Glutamatergic neuron (in vitro differentiated cells): ENCODE data around the gene PCDHA4. TPM values are rescaled to one million over a fixed set of nuclear protein-coding genes. Genes with fewer than 3 reads are reported as not detected.
"Not testable (repeated sequence)": the region's sequence is repeated elsewhere in the genome, so short reads cannot be mapped to it uniquely, and the experiment has no call there.

Source experiments
- DNase-seq: peaks from one replicate; pipeline ENCODE4 v3.0.0; 2022
- H3K27ac Mint-ChIP-seq: one replicate; pipeline ENCODE4 v1.8.0; 2020; ENCODE audit warnings: mild to moderate bottlenecking, mixed read lengths, inconsistent platforms; ENCODE audit not compliant: unreplicated experiment
- H3K27me3 Mint-ChIP-seq: one replicate; pipeline ENCODE4 v1.8.0; 2020; ENCODE audit warnings: mild to moderate bottlenecking, moderate library complexity, mixed read lengths, inconsistent platforms; ENCODE audit not compliant: unreplicated experiment
- H3K36me3 Mint-ChIP-seq: one replicate; pipeline ENCODE4 v1.8.0; 2020; ENCODE audit warnings: mild to moderate bottlenecking, mixed read lengths, inconsistent platforms; ENCODE audit not compliant: unreplicated experiment
- H3K4me1 Mint-ChIP-seq: one replicate; pipeline ENCODE4 v1.8.0; 2020; ENCODE audit warnings: mild to moderate bottlenecking, low read depth, mixed read lengths, inconsistent platforms; ENCODE audit not compliant: unreplicated experiment
- H3K4me3 Mint-ChIP-seq: one replicate; pipeline ENCODE4 v1.8.0; 2020; ENCODE audit warnings: mild to moderate bottlenecking, mixed read lengths, inconsistent platforms; ENCODE audit not compliant: unreplicated experiment
- H3K9me3 Mint-ChIP-seq: one replicate; pipeline ENCODE4 v1.8.0; 2020; ENCODE audit warnings: mild to moderate bottlenecking, moderate library complexity, mixed read lengths, inconsistent platforms; ENCODE audit not compliant: unreplicated experiment
- total RNA-seq: library from RNA; stranded (reverse); fragmentation: NEBNext Ultra II Directional; extraction: Animal tissue kit (Norgen Biotek cat#: 25700); gene quantifications from one replicate; pipeline ENCODE4 v1.2.1, GENCODE V29; 2021; ENCODE audit not compliant: unreplicated experiment
- TF ChIP-seq, protein P1 (sequence below): fragments of 200-600 bp; sonication (generic); IDR thresholded peaks from one replicate; pipeline ENCODE4 v1.5.0; 2021; ENCODE audit not compliant: partially characterized antibody, unreplicated experiment

PCDHA4 gene
- total RNA-seq, 1 donor from 2014 or later, result 29.7 TPM

DNA sequence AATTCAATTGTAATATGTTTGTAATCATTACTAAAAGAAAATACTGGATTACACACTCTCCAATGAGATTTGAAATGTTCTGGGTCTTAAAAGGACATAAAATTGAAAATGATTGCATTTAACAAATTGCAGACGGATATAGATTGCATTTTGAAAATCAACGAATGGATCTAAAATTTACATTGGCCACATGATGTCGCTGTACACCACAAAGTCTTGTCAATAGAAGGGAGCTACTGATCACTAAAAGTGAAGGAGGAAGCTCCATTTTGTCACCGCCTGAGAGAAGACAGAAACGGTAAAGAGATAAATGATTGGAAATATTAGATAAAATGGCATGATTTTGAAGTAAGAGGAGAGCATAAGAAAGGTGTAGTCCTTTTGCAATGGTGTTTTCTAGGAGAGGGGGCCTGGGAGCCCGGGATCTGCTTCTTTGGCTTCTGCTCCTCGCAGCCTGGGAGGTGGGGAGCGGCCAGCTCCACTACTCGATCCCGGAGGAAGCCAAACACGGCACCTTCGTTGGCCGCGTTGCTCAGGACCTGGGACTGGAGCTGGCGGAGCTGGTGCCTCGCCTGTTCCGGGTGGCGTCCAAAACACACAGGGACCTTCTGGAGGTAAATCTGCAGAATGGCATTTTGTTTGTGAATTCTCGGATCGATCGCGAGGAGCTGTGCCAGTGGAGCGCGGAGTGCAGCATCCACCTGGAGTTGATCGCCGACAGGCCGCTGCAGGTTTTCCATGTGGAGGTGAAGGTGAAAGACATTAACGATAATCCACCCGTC, 20.8 kb upstream of the PCDHA4 start, which contains the start of gene PCDHA1:
Gene PCDHA1 (plus strand): TSS at position 236 of the 782 bp plus-strand sequence.
- Mint-ChIP-seq H3K36me3 (peaks cover 38% of the 10 kb centered on the region), H3K4me3 (no peak within 1 kb of the TSS), H3K4me1 (no peaks in the 10 kb centered on the region), H3K9me3 (peaks cover 20% of the 10 kb centered on the region), H3K27ac (no peak within 1 kb of the TSS), H3K27me3 (peaks cover 5% of the 10 kb centered on the region)
- TF ChIP-seq, protein P1, sequence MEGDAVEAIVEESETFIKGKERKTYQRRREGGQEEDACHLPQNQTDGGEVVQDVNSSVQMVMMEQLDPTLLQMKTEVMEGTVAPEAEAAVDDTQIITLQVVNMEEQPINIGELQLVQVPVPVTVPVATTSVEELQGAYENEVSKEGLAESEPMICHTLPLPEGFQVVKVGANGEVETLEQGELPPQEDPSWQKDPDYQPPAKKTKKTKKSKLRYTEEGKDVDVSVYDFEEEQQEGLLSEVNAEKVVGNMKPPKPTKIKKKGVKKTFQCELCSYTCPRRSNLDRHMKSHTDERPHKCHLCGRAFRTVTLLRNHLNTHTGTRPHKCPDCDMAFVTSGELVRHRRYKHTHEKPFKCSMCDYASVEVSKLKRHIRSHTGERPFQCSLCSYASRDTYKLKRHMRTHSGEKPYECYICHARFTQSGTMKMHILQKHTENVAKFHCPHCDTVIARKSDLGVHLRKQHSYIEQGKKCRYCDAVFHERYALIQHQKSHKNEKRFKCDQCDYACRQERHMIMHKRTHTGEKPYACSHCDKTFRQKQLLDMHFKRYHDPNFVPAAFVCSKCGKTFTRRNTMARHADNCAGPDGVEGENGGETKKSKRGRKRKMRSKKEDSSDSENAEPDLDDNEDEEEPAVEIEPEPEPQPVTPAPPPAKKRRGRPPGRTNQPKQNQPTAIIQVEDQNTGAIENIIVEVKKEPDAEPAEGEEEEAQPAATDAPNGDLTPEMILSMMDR, result peak; percentile 4
- no peak for DNase-seq

DNA sequence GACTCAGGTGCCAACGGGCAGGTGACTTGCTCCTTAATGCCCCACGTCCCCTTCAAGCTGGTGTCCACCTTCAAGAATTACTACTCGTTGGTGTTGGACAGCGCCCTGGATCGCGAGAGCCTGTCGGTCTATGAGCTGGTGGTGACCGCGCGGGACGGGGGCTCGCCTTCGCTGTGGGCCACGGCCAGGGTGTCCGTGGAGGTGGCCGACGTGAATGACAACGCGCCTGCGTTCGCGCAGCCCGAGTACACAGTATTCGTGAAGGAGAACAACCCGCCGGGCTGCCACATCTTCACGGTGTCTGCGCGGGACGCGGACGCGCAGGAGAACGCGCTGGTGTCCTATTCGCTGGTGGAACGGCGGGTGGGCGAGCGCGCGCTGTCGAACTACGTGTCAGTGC, 19.4 kb upstream of the PCDHA4 start:
- Mint-ChIP-seq H3K36me3 (peaks cover 30% of the 10 kb centered on the region), H3K9me3 (peaks cover 13% of the 10 kb centered on the region)
- not testable (repeated sequence) for H3K27me3 Mint-ChIP-seq, H3K4me3 Mint-ChIP-seq, H3K4me1 Mint-ChIP-seq, DNase-seq, H3K27ac Mint-ChIP-seq

DNA sequence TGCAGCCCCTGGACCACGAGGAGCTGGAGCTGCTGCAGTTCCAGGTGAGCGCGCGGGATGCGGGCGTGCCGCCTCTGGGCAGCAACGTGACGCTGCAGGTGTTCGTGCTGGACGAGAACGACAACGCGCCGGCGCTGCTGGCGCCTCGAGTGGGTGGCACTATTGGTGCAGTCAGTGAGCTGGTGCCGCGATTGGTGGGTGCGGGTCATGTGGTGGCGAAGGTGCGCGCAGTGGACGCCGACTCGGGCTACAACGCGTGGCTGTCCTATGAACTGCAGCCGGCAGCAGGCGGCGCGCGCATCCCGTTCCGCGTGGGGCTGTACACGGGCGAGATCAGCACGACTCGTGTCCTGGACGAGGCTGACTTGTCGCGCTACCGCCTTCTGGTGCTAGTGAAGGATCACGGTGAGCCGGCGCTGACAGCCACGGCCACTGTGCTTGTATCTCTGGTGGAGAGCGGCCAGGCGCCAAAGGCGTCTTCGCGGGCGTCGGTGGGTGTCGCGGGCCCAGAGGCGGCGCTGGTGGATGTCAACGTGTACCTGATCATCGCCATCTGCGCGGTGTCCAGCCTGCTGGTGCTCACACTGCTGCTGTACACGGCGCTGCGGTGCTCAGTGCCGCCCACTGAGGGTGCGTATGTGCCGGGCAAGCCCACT, 18.9 kb upstream of the PCDHA4 start:
- not testable (repeated sequence) for H3K27ac Mint-ChIP-seq, H3K4me1 Mint-ChIP-seq, H3K27me3 Mint-ChIP-seq, DNase-seq, H3K4me3 Mint-ChIP-seq
- peaks cover 13% of the 10 kb centered on the region for H3K9me3 Mint-ChIP-seq
- peaks cover 28% of the 10 kb centered on the region for H3K36me3 Mint-ChIP-seq

DNA sequence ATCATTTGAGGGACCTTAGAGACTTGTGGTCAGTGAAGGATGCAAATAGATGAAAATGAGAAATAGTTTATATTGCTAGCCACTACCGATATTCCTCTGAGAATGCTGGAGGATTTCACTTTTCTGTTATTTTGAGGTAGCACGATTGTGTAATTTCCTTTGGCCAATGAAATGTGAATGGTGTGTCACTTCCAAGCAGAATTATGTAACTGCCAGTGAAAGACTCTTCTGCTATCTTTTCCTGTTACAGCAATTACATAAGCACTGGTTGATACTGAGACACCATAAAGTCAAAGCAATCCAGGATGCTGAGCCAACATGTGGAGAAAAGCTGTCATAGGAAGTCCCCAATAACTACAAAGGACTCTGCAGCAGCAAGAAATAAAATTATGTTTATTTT, 15.8 kb upstream of the PCDHA4 start:
- H3K27ac Mint-ChIP-seq, result no peak overlapping the region
- H3K9me3 Mint-ChIP-seq, result peaks cover 21% of the 10 kb centered on the region

DNA sequence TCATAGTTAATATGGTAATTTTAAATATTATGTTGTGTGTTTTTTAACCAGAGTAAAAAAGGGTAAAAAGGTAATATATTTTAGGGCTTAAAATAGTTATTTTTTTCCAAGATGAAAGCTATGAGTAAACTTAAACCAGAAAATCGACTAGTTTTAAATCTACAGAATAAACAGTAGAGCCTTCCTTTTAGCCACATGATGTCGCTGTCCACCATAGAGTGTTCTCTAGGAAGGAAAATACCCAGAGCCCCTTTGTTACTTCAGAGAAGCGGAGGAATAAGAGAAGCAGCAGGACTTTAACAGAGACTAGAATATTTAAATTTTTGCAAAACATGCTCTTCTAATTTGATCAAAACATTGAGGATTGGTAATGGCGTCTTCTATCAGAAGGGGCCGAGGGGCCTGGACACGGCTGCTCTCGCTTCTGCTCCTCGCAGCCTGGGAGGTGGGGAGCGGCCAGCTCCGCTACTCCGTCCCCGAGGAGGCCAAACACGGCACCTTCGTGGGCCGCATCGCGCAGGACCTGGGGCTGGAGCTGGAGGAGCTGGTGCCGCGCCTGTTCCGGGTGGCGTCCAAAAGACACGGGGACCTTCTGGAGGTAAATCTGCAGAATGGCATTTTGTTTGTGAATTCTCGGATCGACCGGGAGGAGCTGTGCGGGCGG, 12.1 kb upstream of the PCDHA4 start, which contains the start of gene PCDHA2:
Gene PCDHA2 (plus strand): TSS at position 258 of the 664 bp plus-strand sequence.
- no peak for DNase-seq
- H3K9me3 Mint-ChIP-seq, result peaks cover 17% of the 10 kb centered on the region
- peak within 1 kb of the TSS; percentile 97 for H3K27ac Mint-ChIP-seq

More for the DNA sequence above, 15.8 kb upstream of the PCDHA4 start:
- TF ChIP-seq, protein P1, result no peak
- Mint-ChIP-seq H3K36me3 (peaks cover 27% of the 10 kb centered on the region), H3K4me3 (no peak overlapping the region), H3K27me3 (peaks cover 3% of the 10 kb centered on the region), H3K4me1 (no peaks in the 10 kb centered on the region)
- no peak for DNase-seq

More for the DNA sequence above, 12.1 kb upstream of the PCDHA4 start, which contains the start of gene PCDHA2:
- Mint-ChIP-seq H3K4me3 (peak within 1 kb of the TSS; percentile 93), H3K36me3 (peaks cover 24% of the 10 kb centered on the region), H3K4me1 (no peaks in the 10 kb centered on the region), H3K27me3 (no peaks in the 10 kb centered on the region)
- TF ChIP-seq, protein P1, result no peak
